HG03571 (cell line): ENCODE measurements around the gene NAT8L.

Experiments used
- ATAC-seq: cut with Tn5 transposase; IDR thresholded peaks from one replicate; pipeline ENCODE4 v1.9.1; 2021; ENCODE audit not compliant: unreplicated experiment

Gene NAT8L

DNA sequence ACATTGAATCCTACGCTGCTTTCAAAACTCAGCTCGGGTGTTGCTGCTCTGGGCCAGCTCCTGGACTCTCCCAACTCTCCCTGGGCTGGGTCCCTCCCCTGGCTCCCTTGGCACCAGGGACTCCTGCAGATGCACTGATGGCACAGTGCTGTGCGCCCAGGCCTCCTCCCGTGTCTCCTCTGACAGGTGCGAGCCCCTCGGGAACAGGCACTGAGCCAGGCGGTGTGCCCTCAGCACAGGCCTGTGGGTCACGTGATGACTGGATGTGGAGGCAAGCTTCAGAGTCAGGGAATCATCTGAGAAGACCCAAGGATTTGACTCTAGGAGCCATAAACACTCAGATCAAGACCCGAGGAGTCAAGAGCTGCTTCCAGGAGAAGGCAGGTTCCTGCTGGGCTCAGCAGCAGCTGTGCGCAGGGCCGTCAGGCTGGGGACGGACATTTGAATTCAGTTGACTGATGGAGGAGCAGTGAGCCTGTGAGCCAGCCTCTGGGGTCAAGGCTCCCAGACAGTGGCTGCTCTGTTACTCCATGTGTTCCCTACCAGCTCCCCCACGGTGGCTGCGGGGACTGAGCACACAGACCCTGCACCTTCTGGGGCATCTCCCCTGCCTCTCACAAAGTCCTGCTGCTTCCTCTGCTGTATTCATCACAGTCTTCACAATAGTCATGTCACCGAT lies 33.0 kb downstream of the NAT8L start:
- ATAC-seq: no peak

DNA sequence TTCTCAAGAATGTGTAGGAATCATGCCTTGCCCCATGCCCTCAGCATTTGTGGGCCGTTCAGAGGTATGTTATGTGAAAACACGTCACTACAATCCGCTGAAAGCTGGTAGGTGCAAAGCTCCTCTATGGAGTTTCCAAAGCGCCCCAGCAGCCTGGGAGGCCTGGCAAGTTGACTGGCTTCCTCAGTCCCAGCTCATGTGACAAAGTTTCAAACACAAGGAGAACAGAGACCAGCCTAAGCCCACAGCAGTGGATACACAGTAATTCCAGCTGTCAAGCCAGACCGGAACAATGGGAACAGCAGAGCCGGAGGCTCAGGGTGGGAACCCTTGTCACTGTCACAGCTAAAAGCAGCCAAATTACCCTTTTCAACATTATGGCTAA lies 33.5 kb downstream of the NAT8L start:
- no peak for ATAC-seq

DNA sequence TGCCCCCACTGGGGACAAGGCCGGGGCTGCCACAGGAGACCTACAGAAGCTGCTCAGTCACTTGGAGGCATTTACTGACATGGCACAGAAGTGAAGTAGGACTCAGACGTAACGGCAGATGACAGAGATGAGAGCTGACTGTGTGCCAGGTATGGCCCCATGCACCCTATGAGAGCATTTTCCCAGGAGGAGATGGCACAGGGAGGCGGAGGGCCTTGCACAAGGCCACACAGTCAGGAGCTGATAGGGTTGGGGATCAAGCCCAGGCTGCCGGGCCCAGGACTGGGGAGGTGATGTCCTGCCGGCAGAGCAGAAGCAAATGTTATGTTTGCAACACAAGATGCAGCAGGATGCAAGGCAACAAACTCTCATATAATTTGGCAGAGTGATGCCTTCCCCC lies 34.1 kb downstream of the NAT8L start:
- no peak for ATAC-seq

DNA sequence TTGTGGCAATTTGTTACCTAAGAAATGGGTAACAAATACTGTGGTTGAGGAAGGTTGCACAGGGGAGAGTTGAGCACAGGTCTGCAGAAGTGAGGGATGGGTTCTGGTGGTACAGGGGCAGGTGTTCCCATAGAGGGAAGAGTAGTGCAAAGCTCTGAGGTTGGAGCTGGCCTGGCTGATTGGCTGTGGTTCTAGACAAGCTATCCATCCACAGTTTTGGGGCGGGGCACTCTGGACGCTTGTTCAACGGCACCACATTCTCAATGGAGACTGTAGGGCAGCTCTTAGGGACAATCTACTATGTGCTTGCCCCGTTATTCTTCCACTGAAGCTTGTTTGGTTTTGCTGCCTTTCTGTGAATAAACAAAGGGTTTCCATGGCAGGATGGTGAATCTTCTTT lies 35.4 kb downstream of the NAT8L start:
- no peak for ATAC-seq

- ATAC-seq: no peak
Observed at GRCh38 chr4:2095236-2096072, 36.3 kb downstream of the NAT8L start.

- ATAC-seq: no peak
Observed at GRCh38 chr4:2096073-2096609, 37.0 kb downstream of the NAT8L start.

- ATAC-seq: no peak
Observed at GRCh38 chr4:2101346-2102044, 42.4 kb downstream of the NAT8L start.

DNA sequence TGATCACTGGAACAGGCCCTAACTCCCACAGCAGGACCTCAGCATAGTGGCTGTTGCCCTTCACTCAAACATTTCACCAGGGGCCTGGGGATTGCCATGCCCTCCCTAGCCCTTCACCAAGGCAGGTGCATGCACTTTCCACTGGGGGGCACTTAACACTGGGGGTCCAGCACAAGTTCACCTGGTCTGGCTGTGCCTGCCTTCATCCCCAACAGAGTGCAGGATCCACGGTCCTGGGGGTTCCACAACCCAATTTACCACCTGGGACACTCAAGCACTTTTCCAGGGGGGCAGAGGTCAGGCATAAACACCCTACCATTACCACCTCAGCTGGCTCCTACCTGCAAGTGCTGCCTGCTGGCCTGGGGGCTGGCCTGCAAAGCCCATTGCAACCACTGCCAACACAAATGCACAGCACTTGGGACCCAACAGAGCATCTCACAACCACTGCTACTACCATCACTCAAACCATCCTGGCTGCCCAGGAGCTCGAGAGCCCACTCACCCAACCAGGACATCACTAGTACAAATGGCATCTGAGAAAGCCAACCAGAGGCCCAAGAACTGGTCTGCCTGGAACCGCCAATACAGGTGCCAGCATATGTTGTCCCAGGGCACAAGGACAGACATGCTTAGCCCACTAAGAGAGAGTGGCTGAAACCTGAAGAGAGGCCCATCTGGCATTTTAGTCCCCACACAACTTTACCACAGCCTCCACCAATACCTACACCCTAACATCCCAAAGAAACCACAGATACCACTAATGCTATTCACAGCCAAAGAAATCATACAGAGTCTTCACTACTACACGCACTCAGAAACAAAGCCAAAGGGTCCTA lies 43.1 kb downstream of the NAT8L start:
- ATAC-seq: no peak

DNA sequence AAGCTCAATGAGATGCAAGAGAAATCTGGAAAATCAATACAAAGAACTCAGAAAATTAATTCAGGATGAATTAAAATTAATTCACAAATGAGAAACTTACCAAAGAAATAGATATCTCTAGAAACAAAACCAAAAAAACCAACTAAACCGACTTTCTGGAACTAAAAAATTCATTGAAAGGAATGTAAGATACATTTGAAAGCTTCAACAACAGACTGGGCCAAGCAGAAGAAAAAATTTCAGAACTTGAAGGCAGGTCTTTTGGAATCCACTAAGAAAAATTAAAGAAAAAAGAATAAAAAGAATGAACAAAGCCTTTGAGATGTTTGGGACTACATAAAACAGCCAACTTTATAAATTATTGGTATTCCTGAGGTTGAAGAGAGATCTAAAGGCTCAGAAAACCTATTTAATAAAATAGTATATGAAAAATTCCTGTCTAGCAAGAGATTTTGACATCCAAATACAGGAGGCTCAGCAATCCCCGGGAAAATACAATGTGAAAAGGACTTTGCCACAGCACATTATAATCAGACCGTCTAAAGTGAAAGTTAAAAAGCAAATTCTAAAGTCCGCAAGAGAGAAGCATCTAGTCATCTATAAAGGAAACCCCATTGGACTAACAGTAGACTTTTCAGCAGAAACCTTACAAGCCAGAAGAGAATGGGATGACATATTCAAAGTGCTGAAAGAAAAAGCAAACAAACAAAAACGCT lies 44.2 kb downstream of the NAT8L start:
- ATAC-seq: no peak

- no peak for ATAC-seq
Observed at GRCh38 chr4:2103843-2104547, 44.9 kb downstream of the NAT8L start.

GRCh38 chr4:2104556-2105345 lies 45.6 kb downstream of the NAT8L start:
- ATAC-seq: no peak

DNA sequence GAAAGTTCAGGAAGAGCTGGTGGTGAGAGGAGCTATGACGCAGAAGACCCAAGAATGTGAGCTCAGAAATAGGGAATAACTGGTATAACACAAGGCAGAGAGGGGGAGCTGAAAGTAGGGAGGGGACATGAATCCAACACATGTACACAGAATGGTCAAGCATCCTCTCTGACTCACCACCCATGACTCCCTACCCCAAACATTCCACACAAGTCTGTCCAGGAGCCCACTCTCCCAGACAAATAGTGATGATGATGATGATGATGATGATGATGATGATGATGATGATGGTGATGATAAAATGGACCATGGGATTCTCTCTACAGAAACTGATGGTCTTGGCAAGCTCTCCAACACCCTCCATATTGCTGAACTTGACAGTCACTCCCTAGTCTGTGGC lies 46.4 kb downstream of the NAT8L start:
- no peak for ATAC-seq

GRCh38 chr4:2116687-2117400 lies 57.7 kb downstream of the NAT8L start:
- ATAC-seq: no peak
